Fibroblast of lung (primary cell): ENCODE data around the gene NR6A1.

ENCODE experiments used
- EZH2 ChIP-seq: IDR thresholded peaks from 2 replicates; pipeline ENCODE4 v1.5.1; 2012; ENCODE audit warnings: low read length, control low read depth, mild to moderate bottlenecking; ENCODE audit errors: missing control alignments
- TF ChIP-seq, protein P1 (sequence below), 2 donors: IDR thresholded peaks in 1 of 2; conservative IDR thresholded peaks in 1 of 2; 1 replicate in 1 of 2; 2 replicates in 1 of 2; pipeline ENCODE4 v1.5.1; 2011 to 2012; ENCODE audit warnings: low read length in 2 of 2, control low read depth in 1 of 2, inconsistent platforms in 1 of 2, low read depth in 1 of 2, mild to moderate bottlenecking in 1 of 2

DNA sequence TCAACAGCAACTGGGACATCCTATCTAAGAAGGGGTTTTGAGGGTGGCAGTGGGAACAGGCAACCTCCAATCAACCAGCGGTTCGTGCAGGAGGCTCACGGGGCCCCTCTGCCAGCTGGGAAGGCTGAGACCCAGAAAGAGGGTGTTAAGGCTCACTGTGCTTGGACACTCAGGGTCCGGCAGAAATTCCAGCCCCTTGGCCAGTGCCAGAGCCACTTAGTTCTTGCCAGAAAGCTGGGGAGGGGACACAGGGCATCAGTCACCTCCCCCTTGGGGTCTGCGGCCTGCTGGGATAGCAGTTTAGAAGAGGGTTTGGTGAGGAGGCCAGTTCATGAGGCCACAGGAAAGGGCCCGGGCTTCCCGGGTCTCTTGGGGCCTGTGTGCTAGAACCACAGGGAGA lies 300.4 kb downstream of the NR6A1 start:
- TF ChIP-seq, protein P1, sequence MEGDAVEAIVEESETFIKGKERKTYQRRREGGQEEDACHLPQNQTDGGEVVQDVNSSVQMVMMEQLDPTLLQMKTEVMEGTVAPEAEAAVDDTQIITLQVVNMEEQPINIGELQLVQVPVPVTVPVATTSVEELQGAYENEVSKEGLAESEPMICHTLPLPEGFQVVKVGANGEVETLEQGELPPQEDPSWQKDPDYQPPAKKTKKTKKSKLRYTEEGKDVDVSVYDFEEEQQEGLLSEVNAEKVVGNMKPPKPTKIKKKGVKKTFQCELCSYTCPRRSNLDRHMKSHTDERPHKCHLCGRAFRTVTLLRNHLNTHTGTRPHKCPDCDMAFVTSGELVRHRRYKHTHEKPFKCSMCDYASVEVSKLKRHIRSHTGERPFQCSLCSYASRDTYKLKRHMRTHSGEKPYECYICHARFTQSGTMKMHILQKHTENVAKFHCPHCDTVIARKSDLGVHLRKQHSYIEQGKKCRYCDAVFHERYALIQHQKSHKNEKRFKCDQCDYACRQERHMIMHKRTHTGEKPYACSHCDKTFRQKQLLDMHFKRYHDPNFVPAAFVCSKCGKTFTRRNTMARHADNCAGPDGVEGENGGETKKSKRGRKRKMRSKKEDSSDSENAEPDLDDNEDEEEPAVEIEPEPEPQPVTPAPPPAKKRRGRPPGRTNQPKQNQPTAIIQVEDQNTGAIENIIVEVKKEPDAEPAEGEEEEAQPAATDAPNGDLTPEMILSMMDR (conservative IDR thresholded peaks at IDR 0.05 in 1 of 2, IDR thresholded peaks at IDR 0.05 in 1 of 2; ENCODE audit: low read depth in 1 of 2, low read length in 2 of 2): no peak
- TF ChIP-seq EZH2: no peak
